K562 (cell line): ENCODE measurements around the gene FDX1. TPM values are rescaled to one million over a fixed set of nuclear protein-coding genes. Genes with fewer than 3 reads are reported as not detected.

Source experiments
- ATAC-seq: fragments of 200-7000 bp; cut with Tn5 transposase; 3 replicates; pipeline ENCODE4 v1.9.1; 2020; ENCODE audit warnings: moderate library complexity
- BruUV-seq: library from RNA; stranded (reverse); fragments of 400-500 nt; replicated peaks from 2 replicates; lab custom pipeline; 2021; lab: Mats Ljungman, UMichigan
- CTCF ChIA-PET: fragments of 300-600 bp; formaldehyde crosslinking; extraction: SDS; loops from one replicate; lab custom pipeline; 2021; ENCODE audit warnings: low intra/inter-chr PET ratio; lab: Yijun Ruan, JAX
- POLR2A ChIA-PET: fragments of 300-600, 350-650 bp; sonication (Branson Sonifier 250); formaldehyde crosslinking; extraction: SDS; loops from one replicate; lab custom pipeline; 2021; ENCODE audit warnings: antibody characterized with exemption, inconsistent platforms; lab: Yijun Ruan, JAX
- DNase-seq, 4 experiments: peaks; one replicate each; pipeline versions ENCODE4 v3.0.0 to v3.0.0-alpha.2; 2011 to 2018; ENCODE audit warnings: low spot score in 3 of 4, mixed read lengths in 3 of 4; ENCODE audit errors: extremely low read depth in 1 of 4
- FAIRE-seq: peaks from 2 replicates; lab custom pipeline; 2011; peaks lifted over from hg19 to GRCh38; lab: Jason Lieb, UNC
- H2AFZ ChIP-seq: 2 replicates; pipeline ENCODE4 v1.6.0; 2011; ENCODE audit warnings: low read depth, low read length, control low read depth, inconsistent platforms
- H3K27ac ChIP-seq: fragments of 200-600 bp; 3 replicates; pipeline ENCODE4 v1.8.0; 2011; ENCODE audit warnings: low read depth, mild to moderate bottlenecking, control low read depth, inconsistent platforms, low read length, moderate library complexity, mixed read lengths; ENCODE audit errors: extremely low read depth
- H3K27me3 ChIP-seq, 2 experiments: fragments of 300-600 bp in 1 of 2; 2 replicates in 1 of 2; 3 replicates in 1 of 2; pipeline versions ENCODE4 v1.6.0 to v1.8.0; 2011; ENCODE audit warnings: inconsistent platforms in 2 of 2, low read length in 2 of 2, mild to moderate bottlenecking in 1 of 2, mixed read lengths in 1 of 2, moderate library complexity in 1 of 2; ENCODE audit not compliant: control insufficient read depth in 2 of 2, insufficient read depth in 2 of 2
- H3K36me3 ChIP-seq: fragments of 300-600 bp; 3 replicates; pipeline ENCODE4 v1.8.0; 2011; ENCODE audit warnings: mild to moderate bottlenecking, low read length, inconsistent platforms; ENCODE audit not compliant: control insufficient read depth, insufficient read depth
- H3K4me1 ChIP-seq, 2 experiments: fragments of 200-600 bp in 1 of 2; replicated peaks in 1 of 2; 2 replicates in 1 of 2; 3 replicates in 1 of 2; pipeline versions ENCODE4 v1.5.1 to v1.8.0; 2011; ENCODE audit warnings: inconsistent platforms in 2 of 2, low read length in 2 of 2, mild to moderate bottlenecking in 1 of 2, mixed read lengths in 1 of 2, moderate library complexity in 1 of 2; ENCODE audit not compliant: control insufficient read depth in 2 of 2, insufficient read depth in 2 of 2
- H3K4me2 ChIP-seq: 2 replicates; pipeline ENCODE4 v1.6.1; 2011; ENCODE audit warnings: low read length, control low read depth, inconsistent platforms, mixed read lengths; ENCODE audit not compliant: insufficient read depth
- H3K4me3 ChIP-seq: fragments of 200-600 bp; sonication (generic), shearing (Covaris generic); 2 replicates; pipeline ENCODE4 v1.5.1; 2016; ENCODE audit warnings: control low read depth, inconsistent platforms
- H3K79me2 ChIP-seq: fragments of 200-600 bp; 3 replicates; pipeline ENCODE4 v1.8.0; 2011; ENCODE audit warnings: low read length, inconsistent platforms; ENCODE audit not compliant: control insufficient read depth, insufficient read depth
- H3K9ac ChIP-seq, 2 experiments: 2 replicates each; pipeline versions ENCODE4 v1.6.0 to v1.6.1; 2011; ENCODE audit warnings: low read depth in 2 of 2, low read length in 2 of 2, control low read depth in 1 of 2, inconsistent platforms in 1 of 2, mild to moderate bottlenecking in 1 of 2, mixed read lengths in 1 of 2; ENCODE audit not compliant: insufficient read depth in 1 of 2
- H3K9me1 ChIP-seq: one replicate; pipeline ENCODE4 v1.6.0; 2011; ENCODE audit warnings: inconsistent platforms, mild to moderate bottlenecking, low read length, moderate library complexity; ENCODE audit not compliant: control insufficient read depth, insufficient read depth
- H3K9me3 ChIP-seq: replicated peaks from 2 replicates; pipeline ENCODE4 v1.5.1; 2011; ENCODE audit warnings: low read depth, low read length, inconsistent platforms; ENCODE audit not compliant: control insufficient read depth, insufficient read depth
- H4K20me1 ChIP-seq: replicated peaks from 2 replicates; pipeline ENCODE4 v1.6.1; 2011; ENCODE audit warnings: low read length, inconsistent platforms, mixed read lengths; ENCODE audit not compliant: control insufficient read depth, insufficient read depth
- CEBPB ChIP-seq: fragments of 450-650 bp; IDR thresholded peaks from 2 replicates; pipeline ENCODE4 v1.6.1; 2016; ENCODE audit warnings: missing genetic modification characterization, missing compliant biosample characterization
- CEBPG ChIP-seq, 3 experiments: fragments of 200-800 bp in 1 of 3; sonication (Bioruptor generic) in 1 of 3; sonication (generic) in 1 of 3; formaldehyde crosslinking in 1 of 3; IDR thresholded peaks in 2 of 3; conservative IDR thresholded peaks in 1 of 3; 2 replicates each; pipeline versions ENCODE4 v1.6.1 to v1.8.0; 2016 to 2022; ENCODE audit warnings: missing compliant biosample characterization in 2 of 3, missing genetic modification characterization in 2 of 3, mild to moderate bottlenecking in 1 of 3, missing genetic modification reagents in 1 of 3
- HNRNPLL ChIP-seq: fragments of 200-400 bp; formaldehyde crosslinking; IDR thresholded peaks from 2 replicates; pipeline ENCODE4 v1.6.1; 2017; ENCODE audit warnings: low read length, low read depth, mild to moderate bottlenecking; ENCODE audit not compliant: poor library complexity, severe bottlenecking
- MECOM ChIP-seq: fragments of 250-450 bp; sonication (Bioruptor Pico); IDR thresholded peaks from 2 replicates; pipeline ENCODE4 v1.8.0; 2022; ENCODE audit warnings: inconsistent platforms
- NFRKB ChIP-seq: fragments of 450-650 bp; IDR thresholded peaks from 2 replicates; pipeline ENCODE4 v1.6.1; 2016; ENCODE audit warnings: low read depth
- SMARCE1 ChIP-seq: fragments of 450-650 bp; IDR thresholded peaks from 2 replicates; pipeline ENCODE4 v1.7.1; 2016; ENCODE audit warnings: mild to moderate bottlenecking
- ZC3H4 ChIP-seq: sonication (generic); formaldehyde crosslinking; IDR thresholded peaks from 2 replicates; pipeline ENCODE4 v1.9.0; 2021; ENCODE audit warnings: missing genetic modification reagents, borderline replicate concordance
- ZNF324 ChIP-seq: fragments of 250-450 bp; sonication (Bioruptor Pico); IDR thresholded peaks from 2 replicates; pipeline ENCODE4 v1.4.0; 2020; ENCODE audit warnings: mild to moderate bottlenecking
- ZNF561 ChIP-seq: fragments of 450-650 bp; formaldehyde crosslinking; conservative IDR thresholded peaks from 2 replicates; pipeline ENCODE4 v1.4.0; 2020; ENCODE audit warnings: mild to moderate bottlenecking, moderate library complexity
- WGBS: fragments of 100-300 bp; shearing (Covaris generic); methylation state at CpG from one replicate; pipeline ENCODE4 v1.1.6; 2016; ENCODE audit warnings: low coverage, mixed read lengths; ENCODE audit not compliant: insufficient coverage; ENCODE audit errors: missing lambda C conversion rate; 5-methylcytosine and 5-hydroxymethylcytosine counted together
- in situ Hi-C: fragments of 300-500 bp; cut with MboI; formaldehyde crosslinking; loops from 4 replicates; pipeline ENCODE4 v1.15.0; 2018; ENCODE audit warnings: inconsistent platforms, mixed read lengths
- intact Hi-C: fragments of 100-400 bp; cut with micrococcal nuclease; formaldehyde crosslinking; loops from 2 replicates; pipeline ENCODE4 v1.14.2; 2022
- polyA plus RNA-seq, 8 experiments: library from polyadenylated mRNA; depleted of rRNA in 4 of 8; stranded (reverse) in 5 of 8; unstranded in 3 of 8; fragments of >200 nt; fragmentation: Nextera tagmentation in 2 of 8; fragmentation: Illumina TruSeq in 1 of 8; extraction: Ambion mirVana in 2 of 8; extraction: Trizol in 1 of 8; gene quantifications; 2 replicates each; pipeline versions ENCODE4 v1.2.1 to v1.2.3, GENCODE V29; 2011 to 2014; ENCODE audit warnings: inconsistent platforms in 1 of 8, missing spikeins in 1 of 8
- total RNA-seq, 7 experiments: library from RNA; depleted of rRNA in 6 of 7; stranded (reverse); fragments of >200 nt in 6 of 7; fragmentation: Illumina TruSeq in 2 of 7; extraction: Trizol in 2 of 7; gene quantifications; 2 replicates each; pipeline versions ENCODE4 v1.2.1 to v1.2.3, GENCODE V29; 2011 to 2021; ENCODE audit warnings: low replicate concordance in 1 of 7
- TF ChIP-seq, protein P1 (sequence below): fragments of 450-650 bp; IDR thresholded peaks from 2 replicates; pipeline ENCODE4 v1.6.1; 2016; ENCODE audit warnings: borderline replicate concordance
- TF ChIP-seq, protein P2 (sequence below): fragments of 250-450 bp; sonication (Bioruptor Pico); IDR thresholded peaks from 2 replicates; pipeline ENCODE4 v1.9.0; 2021; ENCODE audit warnings: mild to moderate bottlenecking, inconsistent platforms
- TF ChIP-seq, protein P3 (sequence below), 2 experiments: IDR thresholded peaks; 2 replicates each; pipeline ENCODE4 v1.6.1; 2011; ENCODE audit warnings: borderline replicate concordance in 1 of 2, control low read depth in 1 of 2, low read depth in 1 of 2, low read length in 1 of 2, mild to moderate bottlenecking in 1 of 2, mixed read lengths in 1 of 2, moderate library complexity in 1 of 2; ENCODE audit not compliant: insufficient read depth in 1 of 2, insufficient read length in 1 of 2, poor library complexity in 1 of 2, severe bottlenecking in 1 of 2; ENCODE audit errors: extremely low read depth in 1 of 2

The FDX1 gene
- total and polyA plus RNA-seq, 9 of the 15 experiments (the other 6 are each of a cell fraction or from before 2014, with no cell fraction given) = 6.4 to 14.3 (median 11.4) TPM

DNA sequence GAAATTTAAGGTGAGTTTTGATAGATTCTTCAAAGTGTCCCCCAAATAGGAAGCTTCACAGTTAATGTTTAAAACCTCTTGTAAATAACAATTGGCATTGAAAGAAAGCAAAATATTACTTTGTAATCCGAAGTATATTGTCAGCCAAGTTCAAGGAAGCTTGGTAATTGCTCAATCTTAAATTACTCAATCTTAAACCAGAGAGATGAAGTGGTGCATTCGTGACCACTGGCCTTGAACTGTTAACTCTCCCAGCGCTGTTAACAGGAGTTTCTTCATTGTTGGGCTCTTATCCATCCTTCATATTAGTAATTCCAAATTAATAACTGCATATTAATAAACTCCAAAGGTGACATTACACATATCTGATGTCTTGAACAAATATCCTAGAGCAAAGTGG lies 20.6 kb upstream of the FDX1 start:
- POLR2A ChIA-PET = interaction anchor here (1.1 kb wide), 1 partner anchor 12 kb away, joined by 3 read pairs; no protein-coding TSS in a partner anchor
- in situ Hi-C loops (no loop called here), intact Hi-C loops (no loop called here)
- Histone ChIP-seq H3K4me2 (no peak overlapping the region), H3K36me3 (no peaks in the 10 kb centered on the region), H3K9me3 (no peaks in the 10 kb centered on the region), H3K4me3 (no peak overlapping the region), H2AFZ (no peak overlapping the region), H3K9ac (no peak overlapping the region), H3K79me2 (no peaks in the 10 kb centered on the region), H3K27me3 (peaks cover 0 to 2% of the 10 kb centered on the region in 2 experiments; a peak in 3 of 5 replicates), H3K9me1 (no peaks in the 10 kb centered on the region), H4K20me1 (no peaks in the 10 kb centered on the region), H3K27ac (no peak overlapping the region), H3K4me1 (no peaks in the 10 kb centered on the region)
- ATAC-seq (no peak), FAIRE-seq (no peak), DNase-seq (no peak)
- 0% methylated on average over 3 of the region's 3 CpGs for WGBS
- CTCF ChIA-PET = no interaction called here
- no TSS peak for BruUV-seq
- no peak for TF ChIP-seq NFRKB
- TF ChIP-seq, protein P1, sequence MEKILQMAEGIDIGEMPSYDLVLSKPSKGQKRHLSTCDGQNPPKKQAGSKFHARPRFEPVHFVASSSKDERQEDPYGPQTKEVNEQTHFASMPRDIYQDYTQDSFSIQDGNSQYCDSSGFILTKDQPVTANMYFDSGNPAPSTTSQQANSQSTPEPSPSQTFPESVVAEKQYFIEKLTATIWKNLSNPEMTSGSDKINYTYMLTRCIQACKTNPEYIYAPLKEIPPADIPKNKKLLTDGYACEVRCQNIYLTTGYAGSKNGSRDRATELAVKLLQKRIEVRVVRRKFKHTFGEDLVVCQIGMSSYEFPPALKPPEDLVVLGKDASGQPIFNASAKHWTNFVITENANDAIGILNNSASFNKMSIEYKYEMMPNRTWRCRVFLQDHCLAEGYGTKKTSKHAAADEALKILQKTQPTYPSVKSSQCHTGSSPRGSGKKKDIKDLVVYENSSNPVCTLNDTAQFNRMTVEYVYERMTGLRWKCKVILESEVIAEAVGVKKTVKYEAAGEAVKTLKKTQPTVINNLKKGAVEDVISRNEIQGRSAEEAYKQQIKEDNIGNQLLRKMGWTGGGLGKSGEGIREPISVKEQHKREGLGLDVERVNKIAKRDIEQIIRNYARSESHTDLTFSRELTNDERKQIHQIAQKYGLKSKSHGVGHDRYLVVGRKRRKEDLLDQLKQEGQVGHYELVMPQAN = no peak
- no peak for TF ChIP-seq ZNF324 (CRISPR knock-in tag)
- no peak for TF ChIP-seq MECOM (CRISPR knock-in tag)
- TF ChIP-seq HNRNPLL = no peak
- no peak for TF ChIP-seq SMARCE1
- no peak for TF ChIP-seq CEBPG (CRISPR knock-in tag; IDR thresholded peaks at IDR 0.05)
- TF ChIP-seq CEBPG (tag; conservative IDR thresholded peaks at IDR 0.05 in 1 of 2, IDR thresholded peaks at IDR 0.05 in 1 of 2) = 0 out of 4 replicates have a peak, but pooled peaks have one; percentile 7 to 14
- peak; percentile 55; the same call in 1 of the 2 replicates for TF ChIP-seq CEBPB
- no peak for TF ChIP-seq ZNF561 (CRISPR knock-in tag)
- TF ChIP-seq, protein P2, sequence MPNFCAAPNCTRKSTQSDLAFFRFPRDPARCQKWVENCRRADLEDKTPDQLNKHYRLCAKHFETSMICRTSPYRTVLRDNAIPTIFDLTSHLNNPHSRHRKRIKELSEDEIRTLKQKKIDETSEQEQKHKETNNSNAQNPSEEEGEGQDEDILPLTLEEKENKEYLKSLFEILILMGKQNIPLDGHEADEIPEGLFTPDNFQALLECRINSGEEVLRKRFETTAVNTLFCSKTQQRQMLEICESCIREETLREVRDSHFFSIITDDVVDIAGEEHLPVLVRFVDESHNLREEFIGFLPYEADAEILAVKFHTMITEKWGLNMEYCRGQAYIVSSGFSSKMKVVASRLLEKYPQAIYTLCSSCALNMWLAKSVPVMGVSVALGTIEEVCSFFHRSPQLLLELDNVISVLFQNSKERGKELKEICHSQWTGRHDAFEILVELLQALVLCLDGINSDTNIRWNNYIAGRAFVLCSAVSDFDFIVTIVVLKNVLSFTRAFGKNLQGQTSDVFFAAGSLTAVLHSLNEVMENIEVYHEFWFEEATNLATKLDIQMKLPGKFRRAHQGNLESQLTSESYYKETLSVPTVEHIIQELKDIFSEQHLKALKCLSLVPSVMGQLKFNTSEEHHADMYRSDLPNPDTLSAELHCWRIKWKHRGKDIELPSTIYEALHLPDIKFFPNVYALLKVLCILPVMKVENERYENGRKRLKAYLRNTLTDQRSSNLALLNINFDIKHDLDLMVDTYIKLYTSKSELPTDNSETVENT (CRISPR knock-in tag) = no peak
- no peak for TF ChIP-seq ZC3H4 (CRISPR knock-in tag)
- TF ChIP-seq, protein P3, sequence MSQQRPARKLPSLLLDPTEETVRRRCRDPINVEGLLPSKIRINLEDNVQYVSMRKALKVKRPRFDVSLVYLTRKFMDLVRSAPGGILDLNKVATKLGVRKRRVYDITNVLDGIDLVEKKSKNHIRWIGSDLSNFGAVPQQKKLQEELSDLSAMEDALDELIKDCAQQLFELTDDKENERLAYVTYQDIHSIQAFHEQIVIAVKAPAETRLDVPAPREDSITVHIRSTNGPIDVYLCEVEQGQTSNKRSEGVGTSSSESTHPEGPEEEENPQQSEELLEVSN (IDR thresholded peaks at IDR 0.05; ENCODE audit: borderline replicate concordance in 1 of 2, extremely low read depth in 1 of 2, insufficient read depth in 1 of 2, insufficient read length in 1 of 2, low read depth in 1 of 2, low read length in 1 of 2, poor library complexity in 1 of 2, severe bottlenecking in 1 of 2) = no peak
